ENCODE data around the gene IL13RA1.

Gene IL13RA1

GRCh38 chrX:118761939-118762707 is 34.7 kb downstream of the IL13RA1 start:
- Histone ChIP-seq H3K36me3 (ENCODE audit: control insufficient read depth in 2 of 2, insufficient read depth in 1 of 2, low read length in 2 of 2) (peaks cover 0 to 11% of the 10 kb centered on the region in 2 experiments; a peak in 1 of 3 replicates), H3K4me1 (ENCODE audit: control insufficient read depth, insufficient read depth, low read length) (no peaks in the 10 kb centered on the region), H3K9me3 (ENCODE audit: control insufficient read depth, insufficient read depth, low read depth, low read length) (no peaks in the 10 kb centered on the region), H3K27ac (ENCODE audit: extremely low read depth, low read depth, low read length) (no peak overlapping the region), H3K4me3 (ENCODE audit: low read depth, low read length) (no peak overlapping the region)
- CTCF ChIA-PET: interaction anchor here (0.8 to 2.1 kb wide), 10 partner anchors 10 to 310 kb away, joined by 3 to 5 read pairs (median 4); no protein-coding TSS in a partner anchor
- POLR2A ChIA-PET: no interaction called here
- TF ChIP-seq ZBTB44 (tag by site-specific recombination; IDR thresholded peaks at IDR 0.05): no peak
- TF ChIP-seq ZNF654 (tag by site-specific recombination; IDR thresholded peaks at IDR 0.05; ENCODE audit: low read depth): peak; percentile 61

- Histone ChIP-seq H3K27ac (ENCODE audit: extremely low read depth, low read depth, low read length) (no peak overlapping the region), H3K4me1 (ENCODE audit: control insufficient read depth, insufficient read depth, low read length) (no peaks in the 10 kb centered on the region), H3K36me3 (ENCODE audit: control insufficient read depth in 2 of 2, insufficient read depth in 1 of 2, low read length in 2 of 2) (peaks cover 0 to 11% of the 10 kb centered on the region in 2 experiments; a peak in 1 of 3 replicates), H3K4me3 (ENCODE audit: low read depth, low read length) (no peak overlapping the region), H3K9me3 (ENCODE audit: control insufficient read depth, insufficient read depth, low read depth, low read length) (no peaks in the 10 kb centered on the region)
- POLR2A ChIA-PET: no interaction called here
- no peak for TF ChIP-seq ZNF624 (tag by site-specific recombination; IDR thresholded peaks at IDR 0.05)
- TF ChIP-seq ZNF776 (tag by site-specific recombination; IDR thresholded peaks at IDR 0.05; ENCODE audit: borderline replicate concordance): no peak
- no peak for TF ChIP-seq PRDM1 (tag by site-specific recombination; IDR thresholded peaks at IDR 0.05)
- TF ChIP-seq ZNF639 (tag by site-specific recombination; IDR thresholded peaks at IDR 0.05): no peak
- TF ChIP-seq ZNF350 (tag by site-specific recombination; IDR thresholded peaks at IDR 0.05): no peak
- no peak for TF ChIP-seq ZNF266 (tag by site-specific recombination; IDR thresholded peaks at IDR 0.05; ENCODE audit: low read depth)
- TF ChIP-seq ZNF768 (tag by site-specific recombination; IDR thresholded peaks at IDR 0.05): peak; percentile 78; the same call in 1 of the 2 replicates
- TF ChIP-seq MYNN (tag by site-specific recombination; IDR thresholded peaks at IDR 0.05; ENCODE audit: borderline replicate concordance): no peak
- CTCF ChIA-PET: interaction anchor here (0.8 to 1.6 kb wide), 3 partner anchors 10 to 52 kb away, joined by 4 to 7 read pairs (median 5); no protein-coding TSS in a partner anchor
Observed at GRCh38 chrX:118763489-118763888, 36.1 kb downstream of the IL13RA1 start.

- no peaks in the 10 kb centered on the region for H3K4me1 ChIP-seq (ENCODE audit: control insufficient read depth, insufficient read depth, low read length)
- no peaks in the 10 kb centered on the region for H3K9me3 ChIP-seq (ENCODE audit: control insufficient read depth, insufficient read depth, low read depth, low read length)
- POLR2A ChIA-PET: no interaction called here
- CTCF ChIA-PET: interaction anchor here (0.5 to 1.5 kb wide), 3 partner anchors 50 to 137 kb away, joined by 3 to 6 read pairs (median 4); no protein-coding TSS in a partner anchor
- no peak overlapping the region for H3K27ac ChIP-seq (ENCODE audit: extremely low read depth, low read depth, low read length)
- TF ChIP-seq ZEB2 (tag by site-specific recombination; IDR thresholded peaks at IDR 0.05): no peak
- TF ChIP-seq ZSCAN23 (tag by site-specific recombination; IDR thresholded peaks at IDR 0.05): no peak
- TF ChIP-seq ZNF37A (tag by site-specific recombination; IDR thresholded peaks at IDR 0.05): no peak
- no peak overlapping the region for H3K4me3 ChIP-seq (ENCODE audit: low read depth, low read length)
- peaks cover 0 to 5% of the 10 kb centered on the region in 2 experiments; a peak in 1 of 3 replicates for H3K36me3 ChIP-seq (ENCODE audit: control insufficient read depth in 2 of 2, insufficient read depth in 1 of 2, low read length in 2 of 2)
Observed at GRCh38 chrX:118764122-118764521, 36.7 kb downstream of the IL13RA1 start.

GRCh38 chrX:118770133-118770760 is 42.8 kb downstream of the IL13RA1 start:
- Histone ChIP-seq H3K9me3 (ENCODE audit: control insufficient read depth, insufficient read depth, low read depth, low read length) (no peaks in the 10 kb centered on the region), H3K36me3 (ENCODE audit: control insufficient read depth in 2 of 2, insufficient read depth in 1 of 2, low read length in 2 of 2) (peaks cover 0 to 12% of the 10 kb centered on the region in 2 experiments; a peak in 1 of 3 replicates), H3K27ac (ENCODE audit: extremely low read depth, low read depth, low read length) (no peak overlapping the region), H3K4me3 (ENCODE audit: low read depth, low read length) (no peak overlapping the region), H3K4me1 (ENCODE audit: control insufficient read depth, insufficient read depth, low read length) (no peaks in the 10 kb centered on the region)
- ChIA-PET POLR2A (no interaction called here), CTCF (interaction anchor here (0.7 to 0.9 kb wide), 2 partner anchors 122 to 126 kb away, joined by 4 to 5 read pairs; no protein-coding TSS in a partner anchor)
- no peak for TF ChIP-seq MEIS1 (CRISPR knock-in tag; IDR thresholded peaks at IDR 0.05; ENCODE audit: borderline replicate concordance)
- no peak for TF ChIP-seq KLF16 (tag by site-specific recombination; IDR thresholded peaks at IDR 0.05)
- TF ChIP-seq ZNF660 (tag by site-specific recombination; IDR thresholded peaks at IDR 0.05): no peak
- no peak for TF ChIP-seq ZNF596 (tag by site-specific recombination; IDR thresholded peaks at IDR 0.05)
- TF ChIP-seq REPIN1 (tag by site-specific recombination; IDR thresholded peaks at IDR 0.05; ENCODE audit: low read depth): no peak
- no peak for TF ChIP-seq PRDM10 (tag by site-specific recombination; IDR thresholded peaks at IDR 0.05)
- no peak for TF ChIP-seq SP2 (tag by site-specific recombination; IDR thresholded peaks at IDR 0.05)

Data from HEK293 (cell line).